Progenitor cell of endocrine pancreas (in vitro differentiated cells): ENCODE data around the gene MBNL1. TPM values are rescaled to one million over a fixed set of nuclear protein-coding genes. Genes with fewer than 3 reads are reported as not detected.

ENCODE experiments used
- DNase-seq: peaks from one replicate; pipeline ENCODE4 v3.0.0; 2021; ENCODE audit warnings: low spot score; ENCODE audit not compliant: unreplicated experiment
- H3K27ac Mint-ChIP-seq: 2 replicates; pipeline ENCODE4 v1.8.0; 2021; ENCODE audit warnings: mild to moderate bottlenecking, moderate library complexity, mixed read lengths
- H3K27me3 Mint-ChIP-seq: 2 replicates; pipeline ENCODE4 v1.8.0; 2021; ENCODE audit warnings: mixed read lengths
- H3K36me3 Mint-ChIP-seq: 2 replicates; pipeline ENCODE4 v1.8.0; 2022; ENCODE audit warnings: mixed read lengths; ENCODE audit not compliant: insufficient read depth
- H3K4me1 Mint-ChIP-seq: 2 replicates; pipeline ENCODE4 v1.8.0; 2021; ENCODE audit warnings: low read depth, mixed read lengths
- H3K4me3 Mint-ChIP-seq: 2 replicates; pipeline ENCODE4 v1.8.0; 2021; ENCODE audit warnings: low read depth, mild to moderate bottlenecking, moderate library complexity, mixed read lengths
- H3K9me3 Mint-ChIP-seq: 2 replicates; pipeline ENCODE4 v1.8.0; 2021; ENCODE audit warnings: low read depth, mixed read lengths
- total RNA-seq: library from RNA; stranded (reverse); gene quantifications from 2 replicates; pipeline ENCODE4 v1.2.1, GENCODE V29; 2021
- TF ChIP-seq, protein P1 (sequence below): fragments of 200-600 bp; sonication (generic); IDR thresholded peaks from one replicate; pipeline ENCODE4 v1.5.0; 2021; ENCODE audit warnings: antibody characterized with exemption, mild to moderate bottlenecking; ENCODE audit not compliant: unreplicated experiment

MBNL1 gene
- total RNA-seq, 1 donor from 2014 or later, result 29.4 TPM

GRCh38 chr3:152470095-152470494, 201.4 kb downstream of the MBNL1 start:
- TF ChIP-seq, protein P1, sequence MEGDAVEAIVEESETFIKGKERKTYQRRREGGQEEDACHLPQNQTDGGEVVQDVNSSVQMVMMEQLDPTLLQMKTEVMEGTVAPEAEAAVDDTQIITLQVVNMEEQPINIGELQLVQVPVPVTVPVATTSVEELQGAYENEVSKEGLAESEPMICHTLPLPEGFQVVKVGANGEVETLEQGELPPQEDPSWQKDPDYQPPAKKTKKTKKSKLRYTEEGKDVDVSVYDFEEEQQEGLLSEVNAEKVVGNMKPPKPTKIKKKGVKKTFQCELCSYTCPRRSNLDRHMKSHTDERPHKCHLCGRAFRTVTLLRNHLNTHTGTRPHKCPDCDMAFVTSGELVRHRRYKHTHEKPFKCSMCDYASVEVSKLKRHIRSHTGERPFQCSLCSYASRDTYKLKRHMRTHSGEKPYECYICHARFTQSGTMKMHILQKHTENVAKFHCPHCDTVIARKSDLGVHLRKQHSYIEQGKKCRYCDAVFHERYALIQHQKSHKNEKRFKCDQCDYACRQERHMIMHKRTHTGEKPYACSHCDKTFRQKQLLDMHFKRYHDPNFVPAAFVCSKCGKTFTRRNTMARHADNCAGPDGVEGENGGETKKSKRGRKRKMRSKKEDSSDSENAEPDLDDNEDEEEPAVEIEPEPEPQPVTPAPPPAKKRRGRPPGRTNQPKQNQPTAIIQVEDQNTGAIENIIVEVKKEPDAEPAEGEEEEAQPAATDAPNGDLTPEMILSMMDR, result no peak
- Mint-ChIP-seq H3K27me3 (no peaks in the 10 kb centered on the region), H3K9me3 (peaks cover 4% of the 10 kb centered on the region), H3K4me3 (no peak overlapping the region), H3K27ac (no peak overlapping the region), H3K4me1 (peaks cover 4% of the 10 kb centered on the region), H3K36me3 (peaks cover 4% of the 10 kb centered on the region)
- no peak for DNase-seq

DNA sequence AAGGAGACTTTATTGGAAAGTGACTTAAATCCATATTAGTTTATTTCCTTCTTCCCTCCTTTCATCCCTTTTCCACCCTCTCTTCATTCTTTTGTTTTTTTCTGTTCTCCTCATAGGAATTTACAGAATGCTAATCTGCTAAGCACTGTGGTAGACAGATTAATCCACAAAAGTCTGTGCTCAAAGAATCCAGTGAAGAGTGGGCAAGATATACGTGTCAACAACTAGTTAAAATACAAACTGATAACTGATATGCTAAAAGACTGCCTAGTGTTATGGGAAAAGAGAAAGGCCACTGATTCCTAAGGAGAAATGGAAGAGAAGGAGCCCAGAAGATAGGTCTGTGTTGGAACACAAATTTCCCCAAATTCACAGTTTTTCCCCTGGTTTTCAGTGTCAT, 202.2 kb downstream of the MBNL1 start:
- H3K36me3 Mint-ChIP-seq, result peaks cover 4% of the 10 kb centered on the region
- peaks cover 4% of the 10 kb centered on the region for H3K9me3 Mint-ChIP-seq
- no peak for DNase-seq
- no peaks in the 10 kb centered on the region for H3K27me3 Mint-ChIP-seq
- H3K27ac Mint-ChIP-seq, result no peak overlapping the region
- H3K4me3 Mint-ChIP-seq, result no peak overlapping the region
- TF ChIP-seq, protein P1, result no peak
- H3K4me1 Mint-ChIP-seq, result peaks cover 4% of the 10 kb centered on the region

DNA sequence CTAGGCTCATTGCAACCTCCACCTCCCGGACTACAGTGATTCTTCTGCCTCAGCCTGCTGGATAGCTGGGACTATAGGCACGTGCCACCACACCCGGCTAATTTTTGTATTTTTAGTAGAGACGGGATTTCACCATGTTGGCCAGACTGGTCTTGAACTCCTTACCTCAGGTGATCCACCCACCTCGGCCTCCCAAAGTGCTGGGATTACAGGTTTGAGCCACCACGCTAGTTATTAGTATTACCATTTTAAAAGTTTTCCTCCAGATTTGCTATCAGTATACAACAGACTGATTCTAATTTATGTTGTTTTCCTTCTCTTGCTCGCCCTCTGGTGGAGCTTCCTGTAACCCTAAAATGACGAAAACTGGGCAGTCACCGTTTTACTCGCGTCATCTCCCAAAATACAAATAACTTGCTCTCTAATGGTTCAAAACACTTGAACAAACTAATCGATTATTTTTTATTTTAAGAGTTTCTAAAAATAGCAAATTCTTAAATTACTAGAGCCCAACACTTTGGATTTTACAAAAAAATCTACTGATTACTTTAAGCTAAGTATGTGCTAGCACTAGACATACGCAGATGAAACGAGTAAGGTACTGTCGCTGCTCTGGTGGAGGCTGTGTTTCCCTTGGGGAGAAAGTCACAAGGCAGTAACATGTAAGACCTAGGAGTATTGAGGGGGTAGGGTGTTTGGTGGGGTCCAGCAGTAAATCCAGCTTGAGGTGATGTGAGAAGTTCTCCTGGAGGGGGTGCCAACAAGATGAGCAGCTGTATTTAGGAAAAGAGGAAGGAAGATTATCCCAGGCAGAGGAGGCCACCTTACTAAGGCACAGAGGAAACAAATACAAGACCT, 203.3 kb downstream of the MBNL1 start:
- no peaks in the 10 kb centered on the region for H3K27me3 Mint-ChIP-seq
- peaks cover 4% of the 10 kb centered on the region for H3K4me1 Mint-ChIP-seq
- H3K27ac Mint-ChIP-seq, result no peak overlapping the region
- no peak overlapping the region for H3K4me3 Mint-ChIP-seq
- peaks cover under 1% of the 10 kb centered on the region for H3K36me3 Mint-ChIP-seq
- peaks cover 3% of the 10 kb centered on the region for H3K9me3 Mint-ChIP-seq
- TF ChIP-seq, protein P1, result peak; percentile 66
- DNase-seq, result no peak

DNA sequence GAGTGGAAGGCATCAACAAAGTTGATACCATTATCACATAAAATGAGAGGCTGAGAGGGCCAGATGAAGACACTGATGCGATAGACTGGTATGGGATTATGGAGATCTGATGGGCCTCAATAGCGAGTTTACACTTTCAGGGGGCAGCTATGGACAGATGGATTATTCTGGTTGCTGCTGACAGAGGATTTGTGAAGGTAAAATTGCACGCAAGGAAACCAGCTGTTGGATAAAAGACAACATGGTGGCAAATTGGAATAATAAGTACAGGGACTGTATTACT, 203.9 kb downstream of the MBNL1 start:
- Mint-ChIP-seq H3K4me1 (peaks cover 4% of the 10 kb centered on the region), H3K27ac (no peak overlapping the region), H3K4me3 (no peak overlapping the region), H3K9me3 (peaks cover 3% of the 10 kb centered on the region), H3K36me3 (no peaks in the 10 kb centered on the region), H3K27me3 (no peaks in the 10 kb centered on the region)
- no peak for DNase-seq
- TF ChIP-seq, protein P1, result no peak

- Mint-ChIP-seq H3K27ac (no peak overlapping the region), H3K36me3 (no peaks in the 10 kb centered on the region), H3K4me1 (peaks cover 4% of the 10 kb centered on the region), H3K9me3 (peaks cover 3% of the 10 kb centered on the region), H3K27me3 (no peaks in the 10 kb centered on the region), H3K4me3 (no peak overlapping the region)
- DNase-seq, result no peak
- TF ChIP-seq, protein P1, result peak; percentile 55
Observed at GRCh38 chr3:152474585-152474984, 205.9 kb downstream of the MBNL1 start.
